OCI-LY1 (cell line): ENCODE measurements around the gene METTL2A.
A peak's percentile ranks its signal among the peaks of the same experiment; 100 is the strongest.
"Not testable (repeated sequence)": the region's sequence is repeated elsewhere in the genome, so short reads cannot be mapped to it uniquely, and the experiment has no call there.

Experiments
- H2AFZ ChIP-seq: fragments of 200-600 bp; sonication (generic), shearing (Covaris generic); 2 replicates; pipeline ENCODE4 v1.6.0; 2014; ENCODE audit warnings: antibody characterized with exemption, mild to moderate bottlenecking, low read length
- H3F3A ChIP-seq: fragments of 200-600 bp; sonication (generic), shearing (Covaris generic); 2 replicates; pipeline ENCODE4 v1.6.0; 2014; ENCODE audit warnings: mild to moderate bottlenecking, antibody characterized with exemption, low read length, moderate library complexity; ENCODE audit not compliant: insufficient read depth
- H3K27ac ChIP-seq: fragments of 200-600 bp; sonication (generic); 2 replicates; pipeline ENCODE4 v1.5.1; 2014; ENCODE audit warnings: low read length, mixed run types, mild to moderate bottlenecking, low read depth; ENCODE audit not compliant: poor library complexity, severe bottlenecking
- H3K27me3 ChIP-seq: fragments of 200-600 bp; sonication (generic); 2 replicates; pipeline ENCODE4 v1.6.0; 2014; ENCODE audit warnings: antibody characterized with exemption, mild to moderate bottlenecking, low read length, moderate library complexity; ENCODE audit not compliant: insufficient read depth
- H3K36me3 ChIP-seq: fragments of 200-600 bp; sonication (generic); 2 replicates; pipeline ENCODE4 v1.6.1; 2014; ENCODE audit warnings: mild to moderate bottlenecking, antibody characterized with exemption, low read length, moderate library complexity, mixed read lengths; ENCODE audit not compliant: insufficient read depth
- H3K4me1 ChIP-seq: fragments of 200-600 bp; sonication (generic); 2 replicates; pipeline ENCODE4 v1.5.1; 2014; ENCODE audit warnings: mild to moderate bottlenecking, low read length, moderate library complexity; ENCODE audit not compliant: insufficient read depth, severe bottlenecking
- H3K4me2 ChIP-seq: fragments of 200-600 bp; sonication (generic), shearing (Covaris generic); 2 replicates; pipeline ENCODE4 v1.6.1; 2014; ENCODE audit warnings: low read length
- H3K4me3 ChIP-seq: fragments of 200-600 bp; sonication (generic); 2 replicates; pipeline ENCODE4 v1.5.1; 2014; ENCODE audit warnings: low read length, low read depth, mild to moderate bottlenecking, mixed read lengths; ENCODE audit not compliant: poor library complexity, severe bottlenecking
- H3K79me2 ChIP-seq: fragments of 200-600 bp; shearing (Covaris generic); 2 replicates; pipeline ENCODE4 v1.6.1; 2016; ENCODE audit warnings: mixed run types, low read length, mixed read lengths; ENCODE audit not compliant: insufficient read depth
- H3K9ac ChIP-seq: fragments of 200-600 bp; sonication (generic), shearing (Covaris generic); 2 replicates; pipeline ENCODE4 v1.6.1; 2014; ENCODE audit warnings: mild to moderate bottlenecking, low read length, mixed read lengths
- H3K9me2 ChIP-seq: fragments of 200-600 bp; sonication (generic), shearing (Covaris generic); 2 replicates; pipeline ENCODE4 v1.6.1; 2014; ENCODE audit warnings: low read depth, mild to moderate bottlenecking, low read length, mixed read lengths
- H3K9me3 ChIP-seq: fragments of 200-600 bp; shearing (Covaris generic); 2 replicates; pipeline ENCODE4 v1.6.1; 2014; ENCODE audit warnings: low read length, mixed read lengths
- H4K20me1 ChIP-seq: fragments of 200-600 bp; sonication (generic), shearing (Covaris generic); 2 replicates; pipeline ENCODE4 v1.6.0; 2016; ENCODE audit warnings: mild to moderate bottlenecking, low read length; ENCODE audit not compliant: insufficient read depth
- CTCF ChIP-seq: fragments of 200-600 bp; sonication (generic), shearing (Covaris generic); IDR thresholded peaks from 2 replicates; pipeline ENCODE4 v1.5.1; 2017; ENCODE audit warnings: mild to moderate bottlenecking, antibody characterized with exemption, low read length, moderate library complexity, mixed read lengths
- EZH2 ChIP-seq: fragments of 200-600 bp; sonication (generic), shearing (Covaris generic); IDR thresholded peaks from 2 replicates; pipeline ENCODE4 v1.8.0; 2017; ENCODE audit warnings: borderline replicate concordance, mixed run types, mild to moderate bottlenecking, antibody characterized with exemption, low read length, moderate library complexity, mixed read lengths

Gene METTL2A

GRCh38 chr17:62444063-62444462 is 20.4 kb downstream of the METTL2A start:
- no peaks in the 10 kb centered on the region for H3K9me3 ChIP-seq
- no peaks in the 10 kb centered on the region for H3K79me2 ChIP-seq
- H3K9me2 ChIP-seq: no peaks in the 10 kb centered on the region
- no peak overlapping the region for H2AFZ ChIP-seq
- H3K4me1 ChIP-seq: no peaks in the 10 kb centered on the region
- no peak overlapping the region for H3K4me2 ChIP-seq
- H3K36me3 ChIP-seq: peaks cover 73% of the 10 kb centered on the region
- no peaks in the 10 kb centered on the region for H4K20me1 ChIP-seq
- no peak overlapping the region for H3K9ac ChIP-seq
- H3K27me3 ChIP-seq: no peaks in the 10 kb centered on the region
- H3K4me3 ChIP-seq: no peak overlapping the region
- H3K27ac ChIP-seq: no peak overlapping the region
- no peaks in the 10 kb centered on the region for H3F3A ChIP-seq
- TF ChIP-seq CTCF (no peak), EZH2 (no peak)

GRCh38 chr17:62445791-62446190 is 22.1 kb downstream of the METTL2A start:
- not testable (repeated sequence) for H3K9me3 ChIP-seq, H2AFZ ChIP-seq, H3K4me1 ChIP-seq, H3F3A ChIP-seq, H3K27ac ChIP-seq, H3K9me2 ChIP-seq, H3K79me2 ChIP-seq, H3K4me3 ChIP-seq, H3K4me2 ChIP-seq, H4K20me1 ChIP-seq, H3K27me3 ChIP-seq, H3K9ac ChIP-seq
- peaks cover 69% of the 10 kb centered on the region for H3K36me3 ChIP-seq

- Histone ChIP-seq H3K4me1 (peaks cover 53% of the 10 kb centered on the region), H3K9ac (peak overlapping the region; percentile 45; the same call in 1 of the 2 replicates), H3K27ac (peak overlapping the region; percentile 98), H3K36me3 (peaks cover 19% of the 10 kb centered on the region)
- not testable (repeated sequence) for H3K9me2 ChIP-seq, H4K20me1 ChIP-seq, H2AFZ ChIP-seq, H3K4me2 ChIP-seq, H3K27me3 ChIP-seq, H3F3A ChIP-seq, H3K4me3 ChIP-seq, H3K9me3 ChIP-seq, H3K79me2 ChIP-seq
Observed at GRCh38 chr17:62452195-62452594, 28.5 kb downstream of the METTL2A start.

GRCh38 chr17:62453041-62453440 is 29.3 kb downstream of the METTL2A start:
- Histone ChIP-seq H3K4me1 (peaks cover 61% of the 10 kb centered on the region), H3K36me3 (peaks cover 11% of the 10 kb centered on the region; the same call in 1 of the 2 replicates), H3K9ac (peak overlapping the region; percentile 45; the same call in 1 of the 2 replicates), H3K27ac (peak overlapping the region; percentile 98)
- not testable (repeated sequence) for H3K4me2 ChIP-seq, H4K20me1 ChIP-seq, H3K27me3 ChIP-seq, H3K9me3 ChIP-seq, H3K4me3 ChIP-seq, H3K79me2 ChIP-seq, H2AFZ ChIP-seq, H3K9me2 ChIP-seq, H3F3A ChIP-seq

GRCh38 chr17:62453656-62454055 is 30.0 kb downstream of the METTL2A start:
- Histone ChIP-seq H3K9ac (peak overlapping the region; percentile 47; the same call in 1 of the 2 replicates), H3K4me1 (peaks cover 67% of the 10 kb centered on the region), H3K4me3 (peak overlapping the region; percentile 12), H3K4me2 (peak overlapping the region; percentile 54), H3K27ac (peak overlapping the region; percentile 98)
- H3F3A ChIP-seq, H2AFZ ChIP-seq, H3K9me2 ChIP-seq, H3K9me3 ChIP-seq, H3K79me2 ChIP-seq, H3K36me3 ChIP-seq, H4K20me1 ChIP-seq, H3K27me3 ChIP-seq: not testable (repeated sequence)

- H4K20me1 ChIP-seq, H3K36me3 ChIP-seq, H2AFZ ChIP-seq, H3K79me2 ChIP-seq, H3F3A ChIP-seq, H3K9me2 ChIP-seq, H3K9me3 ChIP-seq, H3K27me3 ChIP-seq: not testable (repeated sequence)
- peaks cover 71% of the 10 kb centered on the region for H3K4me1 ChIP-seq
- peak overlapping the region; percentile 47; the same call in 1 of the 2 replicates for H3K9ac ChIP-seq
- peak overlapping the region; percentile 98 for H3K27ac ChIP-seq
- H3K4me2 ChIP-seq: peak overlapping the region; percentile 54
- peak overlapping the region; percentile 12 for H3K4me3 ChIP-seq
Observed at GRCh38 chr17:62454111-62454510, 30.4 kb downstream of the METTL2A start.
